Hepatocyte (in vitro differentiated cells): ENCODE results near the gene SMAD1. TPM values are rescaled to one million over a fixed set of nuclear protein-coding genes. Genes with fewer than 3 reads are reported as not detected.
"Not testable (repeated sequence)": the region's sequence is repeated elsewhere in the genome, so short reads cannot be mapped to it uniquely, and the experiment has no call there.

Experiments used
- DNase-seq: peaks from one replicate; pipeline ENCODE4 v3.0.0-alpha.2; 2016; ENCODE audit warnings: low spot score
- H2AFZ ChIP-seq: fragments of 200-600 bp; sonication (generic); 2 replicates; pipeline ENCODE4 v1.6.0; 2016; ENCODE audit warnings: antibody characterized with exemption, mild to moderate bottlenecking
- H3K27ac ChIP-seq: fragments of 200-600 bp; sonication (generic); 2 replicates; pipeline ENCODE4 v1.5.1; 2016; ENCODE audit warnings: mild to moderate bottlenecking
- H3K27me3 ChIP-seq: fragments of 200-600 bp; sonication (generic); 2 replicates; pipeline ENCODE4 v1.6.1; 2016
- H3K36me3 ChIP-seq: fragments of 200-600 bp; sonication (generic); replicated peaks from 2 replicates; pipeline ENCODE4 v1.5.1; 2016; ENCODE audit warnings: low read depth; ENCODE audit not compliant: insufficient read depth
- H3K4me1 ChIP-seq: fragments of 200-600 bp; sonication (generic); 2 replicates; pipeline ENCODE4 v1.5.1; 2016; ENCODE audit warnings: mild to moderate bottlenecking, moderate library complexity; ENCODE audit not compliant: insufficient read depth
- H3K4me2 ChIP-seq: fragments of 200-600 bp; sonication (generic); 2 replicates; pipeline ENCODE4 v1.6.0; 2016
- H3K4me3 ChIP-seq: fragments of 200-600 bp; sonication (generic); 2 replicates; pipeline ENCODE4 v1.5.1; 2016; ENCODE audit warnings: mild to moderate bottlenecking
- H3K79me2 ChIP-seq: fragments of 200-600 bp; sonication (generic); 2 replicates; pipeline ENCODE4 v1.6.0; 2017; ENCODE audit warnings: mild to moderate bottlenecking
- H3K9me2 ChIP-seq: fragments of 200-600 bp; sonication (generic); replicated peaks from 2 replicates; pipeline ENCODE4 v1.6.0; 2017; ENCODE audit warnings: mild to moderate bottlenecking; ENCODE audit not compliant: insufficient read depth
- H3K9me3 ChIP-seq: fragments of 200-600 bp; sonication (generic); 2 replicates; pipeline ENCODE4 v1.5.1; 2016; ENCODE audit warnings: low read depth, mild to moderate bottlenecking
- H4K20me1 ChIP-seq: fragments of 200-600 bp; sonication (generic); 2 replicates; pipeline ENCODE4 v1.6.0; 2016; ENCODE audit warnings: mild to moderate bottlenecking; ENCODE audit not compliant: insufficient read depth, poor library complexity, severe bottlenecking
- EZH2 ChIP-seq: fragments of 200-600 bp; sonication (generic); IDR thresholded peaks from 2 replicates; pipeline ENCODE4 v1.6.1; 2016; ENCODE audit warnings: antibody characterized with exemption, mild to moderate bottlenecking, borderline replicate concordance
- EZH2phosphoT487 ChIP-seq: fragments of 200-600 bp; sonication (generic); IDR thresholded peaks from one replicate; pipeline ENCODE4 v1.6.1; 2018; ENCODE audit warnings: antibody characterized with exemption, mild to moderate bottlenecking, low read depth, moderate library complexity; ENCODE audit not compliant: unreplicated experiment, severe bottlenecking
- WGBS: methylation state at CpG from one replicate; pipeline ENCODE4 v1.1.6; 2016; ENCODE audit warnings: low lambda C conversion rate; ENCODE audit errors: missing lambda C conversion rate; 5-methylcytosine and 5-hydroxymethylcytosine counted together
- polyA plus RNA-seq: library from polyadenylated mRNA; unstranded; fragments of >200 nt; fragmentation: Nextera tagmentation; extraction: Ambion mirVana; gene quantifications from 2 replicates; pipeline ENCODE4 v1.2.1, GENCODE V29; 2016
- total RNA-seq: library from RNA; depleted of rRNA; stranded (reverse); fragments of >200 nt; gene quantifications from 2 replicates; pipeline ENCODE4 v1.2.3, GENCODE V29; 2014
- TF ChIP-seq, protein P1 (sequence below): fragments of 200-600 bp; sonication (generic); IDR thresholded peaks from 2 replicates; pipeline ENCODE4 v1.5.1; 2016; ENCODE audit warnings: antibody characterized with exemption, mild to moderate bottlenecking; ENCODE audit not compliant: poor library complexity

Gene SMAD1
- total and polyA plus RNA-seq, 2 experiments from 2014 or later, result 18.1 to 24.1 TPM

- no peaks in the 10 kb centered on the region for H3K9me2 ChIP-seq
- no peaks in the 10 kb centered on the region for H3K9me3 ChIP-seq
- no peak for TF ChIP-seq EZH2
- no peak for TF ChIP-seq EZH2phosphoT487
- TF ChIP-seq, protein P1, sequence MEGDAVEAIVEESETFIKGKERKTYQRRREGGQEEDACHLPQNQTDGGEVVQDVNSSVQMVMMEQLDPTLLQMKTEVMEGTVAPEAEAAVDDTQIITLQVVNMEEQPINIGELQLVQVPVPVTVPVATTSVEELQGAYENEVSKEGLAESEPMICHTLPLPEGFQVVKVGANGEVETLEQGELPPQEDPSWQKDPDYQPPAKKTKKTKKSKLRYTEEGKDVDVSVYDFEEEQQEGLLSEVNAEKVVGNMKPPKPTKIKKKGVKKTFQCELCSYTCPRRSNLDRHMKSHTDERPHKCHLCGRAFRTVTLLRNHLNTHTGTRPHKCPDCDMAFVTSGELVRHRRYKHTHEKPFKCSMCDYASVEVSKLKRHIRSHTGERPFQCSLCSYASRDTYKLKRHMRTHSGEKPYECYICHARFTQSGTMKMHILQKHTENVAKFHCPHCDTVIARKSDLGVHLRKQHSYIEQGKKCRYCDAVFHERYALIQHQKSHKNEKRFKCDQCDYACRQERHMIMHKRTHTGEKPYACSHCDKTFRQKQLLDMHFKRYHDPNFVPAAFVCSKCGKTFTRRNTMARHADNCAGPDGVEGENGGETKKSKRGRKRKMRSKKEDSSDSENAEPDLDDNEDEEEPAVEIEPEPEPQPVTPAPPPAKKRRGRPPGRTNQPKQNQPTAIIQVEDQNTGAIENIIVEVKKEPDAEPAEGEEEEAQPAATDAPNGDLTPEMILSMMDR, result no peak
- no peak for DNase-seq
- H4K20me1 ChIP-seq, result no peaks in the 10 kb centered on the region
- no peak overlapping the region for H3K4me3 ChIP-seq
- H3K27ac ChIP-seq, result no peak overlapping the region
- H3K27me3 ChIP-seq, result no peaks in the 10 kb centered on the region
- no peaks in the 10 kb centered on the region for H3K36me3 ChIP-seq
- no peak overlapping the region for H2AFZ ChIP-seq
- H3K79me2 ChIP-seq, result no peaks in the 10 kb centered on the region
- 82% methylated on average over 3 of the region's 3 CpGs for WGBS
- no peaks in the 10 kb centered on the region for H3K4me1 ChIP-seq
- H3K4me2 ChIP-seq, result no peak overlapping the region
These were observed 99.3 kb downstream of the SMAD1 start for GRCh38 chr4:145580906-145581305.

- no peaks in the 10 kb centered on the region for H3K4me1 ChIP-seq
- H3K9me3 ChIP-seq, result no peaks in the 10 kb centered on the region
- H3K79me2 ChIP-seq, result no peaks in the 10 kb centered on the region
- 88% methylated on average over 6 of the region's 6 CpGs for WGBS
- no peaks in the 10 kb centered on the region for H3K27me3 ChIP-seq
- H2AFZ ChIP-seq, result no peak overlapping the region
- no peak for DNase-seq
- TF ChIP-seq, protein P1, result no peak
- TF ChIP-seq EZH2phosphoT487, result no peak
- TF ChIP-seq EZH2, result no peak
- no peak overlapping the region for H3K4me2 ChIP-seq
- no peaks in the 10 kb centered on the region for H3K36me3 ChIP-seq
- no peak overlapping the region for H3K27ac ChIP-seq
- H4K20me1 ChIP-seq, result no peaks in the 10 kb centered on the region
- no peak overlapping the region for H3K4me3 ChIP-seq
- no peaks in the 10 kb centered on the region for H3K9me2 ChIP-seq
These were observed 101.8 kb downstream of the SMAD1 start for GRCh38 chr4:145583191-145584055.

DNA sequence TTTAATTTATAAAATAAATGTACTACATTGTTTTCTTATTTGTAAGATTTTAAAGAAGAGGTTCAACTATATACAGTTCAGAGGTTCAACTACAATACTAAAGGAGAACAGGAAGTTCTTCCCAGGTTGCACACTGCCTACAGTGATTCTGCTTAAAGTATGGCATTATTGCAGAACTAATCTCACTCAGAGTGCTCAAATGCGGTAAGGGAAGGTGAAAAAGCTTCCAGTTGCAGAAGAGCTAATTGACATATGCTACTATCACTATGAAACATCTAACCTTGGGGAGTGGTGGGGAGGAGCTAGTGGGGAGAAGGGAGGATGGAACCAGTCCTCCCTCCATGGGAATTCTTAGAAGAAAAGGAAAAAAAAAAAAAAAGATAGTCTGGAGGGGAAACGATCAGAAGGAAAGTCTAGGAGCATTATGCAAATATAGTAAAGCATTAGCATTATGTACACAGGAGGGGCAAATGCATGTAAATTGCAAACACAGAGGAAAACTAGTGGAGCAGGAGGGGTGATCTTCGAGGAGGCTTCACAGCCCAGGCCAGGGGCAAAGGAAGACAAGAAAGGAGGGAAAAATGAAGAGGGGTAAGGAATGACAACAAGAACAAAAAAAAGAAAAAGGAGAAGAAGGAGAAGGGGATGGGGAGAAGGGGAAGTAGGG is 105.6 kb downstream of the SMAD1 start:
- Histone ChIP-seq H3K9me2 (no peaks in the 10 kb centered on the region), H3K4me2 (no peak overlapping the region), H3K4me3 (no peak overlapping the region), H2AFZ (no peak overlapping the region), H4K20me1 (no peaks in the 10 kb centered on the region), H3K79me2 (no peaks in the 10 kb centered on the region), H3K27ac (no peak overlapping the region), H3K27me3 (no peaks in the 10 kb centered on the region), H3K36me3 (no peaks in the 10 kb centered on the region), H3K9me3 (no peaks in the 10 kb centered on the region), H3K4me1 (no peaks in the 10 kb centered on the region)
- 49% methylated on average over 3 of the region's 3 CpGs for WGBS
- DNase-seq, result no peak
- TF ChIP-seq, protein P1, result no peak
- TF ChIP-seq EZH2phosphoT487 (no peak), EZH2 (no peak)

- WGBS, result 80% methylated on average over 2 of the region's 2 CpGs
- H3K36me3 ChIP-seq, H3K27me3 ChIP-seq, DNase-seq, H3K4me1 ChIP-seq, H3K9me2 ChIP-seq, H3K27ac ChIP-seq, H2AFZ ChIP-seq, H3K4me2 ChIP-seq, H3K4me3 ChIP-seq, H3K79me2 ChIP-seq, H4K20me1 ChIP-seq, H3K9me3 ChIP-seq: not testable (repeated sequence)
These were observed 107.7 kb downstream of the SMAD1 start for GRCh38 chr4:145589381-145589780.
